GM15510 (cell line): ENCODE data around the gene TMEM221.

Experiments used
- POLR2A ChIP-seq: IDR thresholded peaks from 3 replicates; pipeline ENCODE4 v1.6.1; 2011; ENCODE audit warnings: borderline replicate concordance; ENCODE audit not compliant: insufficient read length; ENCODE audit errors: extremely low read depth

TMEM221 gene

DNA sequence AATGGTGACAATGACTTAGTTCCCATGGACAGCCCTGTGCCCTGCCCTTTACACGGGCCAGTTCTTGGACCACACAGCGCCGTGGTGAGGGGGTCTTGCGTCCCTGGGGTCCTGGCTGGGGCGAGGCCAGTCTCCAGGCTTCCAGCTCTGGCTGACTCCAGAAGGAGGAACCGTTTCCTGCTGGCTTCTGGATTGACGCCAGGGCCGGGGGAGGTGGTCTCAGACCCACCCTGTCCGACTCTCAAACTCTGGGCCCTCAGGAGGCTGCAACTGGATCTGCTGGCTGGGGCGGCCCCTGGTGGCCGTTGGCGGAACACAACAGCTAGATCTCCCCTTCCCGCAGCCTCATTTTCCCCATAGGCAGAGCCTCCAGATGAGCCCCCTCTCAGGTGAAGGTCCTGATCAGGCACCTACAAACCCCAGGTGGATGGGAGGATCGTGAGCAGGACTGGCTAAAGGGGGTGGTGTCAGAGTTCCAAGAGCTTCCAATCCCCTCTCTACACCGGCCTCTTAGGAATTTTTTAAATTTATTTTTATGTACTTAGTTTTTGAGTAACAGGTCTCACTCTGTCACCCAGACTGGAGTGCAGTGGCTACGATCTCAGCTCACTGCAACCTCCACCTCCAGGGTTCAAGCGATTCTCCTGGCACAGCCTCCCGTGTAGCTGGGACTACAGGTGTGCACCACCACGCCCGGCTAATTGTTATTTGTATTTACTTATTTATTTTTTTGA lies 62.4 kb downstream of the TMEM221 start:
- TF ChIP-seq POLR2A, result no peak
